HG03439 (cell line): ENCODE data around the gene QSOX1.

Experiments
- ATAC-seq: cut with Tn5 transposase; IDR thresholded peaks from one replicate; pipeline ENCODE4 v1.9.1; 2021; ENCODE audit warnings: mild to moderate bottlenecking, moderate library complexity; ENCODE audit not compliant: unreplicated experiment

Gene QSOX1

DNA sequence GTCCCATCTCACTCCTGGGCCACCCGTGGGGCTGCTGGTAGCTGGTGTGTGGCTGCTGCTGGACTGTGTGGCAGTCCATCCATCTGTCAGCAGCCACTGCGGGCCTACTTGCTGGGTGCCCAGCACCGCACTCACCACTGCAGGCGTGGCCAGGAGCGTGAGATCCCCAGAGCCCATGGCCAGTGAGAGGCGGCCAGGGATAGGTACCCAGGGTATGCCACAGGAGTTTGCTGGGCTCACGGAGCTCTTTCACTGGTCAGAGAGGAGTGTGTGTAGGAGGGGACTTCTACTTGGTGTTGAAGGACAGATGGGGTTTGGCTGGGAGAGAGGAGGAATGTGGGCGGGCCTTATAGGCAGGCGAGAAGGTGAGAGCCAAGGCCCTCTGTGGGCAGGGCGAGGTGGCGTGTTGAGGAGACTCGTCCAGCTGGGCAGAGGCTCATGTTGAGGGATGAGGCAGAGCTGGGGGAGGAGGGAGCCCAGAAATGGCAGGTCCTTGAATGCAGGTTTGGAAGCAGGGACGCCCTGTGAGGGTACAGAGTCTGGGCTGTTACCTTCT lies 15.0 kb downstream of the QSOX1 start:
- ATAC-seq = no peak

DNA sequence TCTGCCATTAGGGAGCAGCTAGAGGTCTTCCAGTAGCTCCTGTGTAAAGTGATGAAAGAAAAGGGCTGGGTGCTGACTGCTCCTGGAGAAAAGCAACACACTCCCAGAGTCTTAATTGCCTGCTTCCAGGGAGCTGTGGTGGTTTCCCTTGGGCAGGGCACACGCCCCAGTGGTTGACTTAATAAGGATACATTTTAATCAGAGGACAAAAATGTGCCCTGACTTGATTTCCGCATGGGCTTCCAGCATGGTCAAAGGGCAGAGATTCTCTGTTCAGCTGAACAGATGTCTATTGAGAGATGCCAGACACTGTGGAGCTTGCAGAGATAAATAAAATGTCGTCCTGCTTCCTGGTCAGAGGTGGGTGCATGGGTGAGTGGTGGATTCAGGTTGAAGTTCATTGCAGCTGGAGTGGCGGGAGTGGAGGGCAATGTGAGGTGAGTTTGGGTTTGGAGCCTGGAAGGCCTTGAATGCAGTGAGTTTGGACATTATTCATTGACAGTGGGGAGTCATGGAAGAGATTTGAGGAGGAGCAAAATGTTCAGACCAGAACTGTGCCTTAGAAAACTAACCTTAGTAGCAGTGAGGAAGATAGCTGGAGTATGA lies 16.0 kb downstream of the QSOX1 start:
- no peak for ATAC-seq

DNA sequence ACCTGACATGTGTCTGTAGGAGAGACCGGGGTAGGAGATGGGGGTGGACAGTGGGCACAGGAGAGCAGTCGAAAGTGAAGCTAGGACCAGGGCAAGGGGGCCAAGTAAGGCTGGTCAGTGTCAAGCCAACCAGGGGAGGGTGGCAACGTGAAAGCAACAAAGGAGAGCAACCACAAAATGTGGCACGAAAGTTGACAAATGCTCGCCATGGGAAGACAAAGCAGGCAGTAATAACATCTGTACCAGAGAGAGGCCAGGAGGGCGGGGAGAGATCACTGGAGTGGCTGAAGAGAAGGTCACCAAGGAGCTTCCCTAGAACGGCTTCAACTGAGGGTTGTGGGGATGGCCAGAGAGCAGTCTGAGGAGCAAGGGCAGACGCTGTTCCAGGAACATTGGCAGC lies 17.0 kb downstream of the QSOX1 start:
- ATAC-seq = no peak

DNA sequence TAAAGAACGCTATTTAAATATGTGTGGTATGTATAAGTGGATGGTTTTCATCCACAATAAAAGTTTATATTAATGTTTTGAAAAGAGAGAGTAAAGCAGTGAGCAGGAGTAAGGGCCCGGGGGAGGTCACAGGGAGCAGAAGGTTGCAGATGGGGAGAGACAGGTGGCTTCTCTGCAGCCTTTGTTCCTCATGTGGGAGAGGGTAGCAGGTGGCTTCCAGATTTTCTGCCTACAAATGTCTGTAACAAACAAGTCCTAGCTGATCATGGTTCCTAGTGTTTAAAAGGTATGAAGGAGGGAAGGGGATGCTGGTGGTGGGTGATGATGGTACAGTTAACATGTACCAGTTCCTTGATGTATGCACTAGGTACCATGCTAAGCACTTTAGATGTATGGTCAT lies 18.8 kb downstream of the QSOX1 start:
- ATAC-seq = no peak

DNA sequence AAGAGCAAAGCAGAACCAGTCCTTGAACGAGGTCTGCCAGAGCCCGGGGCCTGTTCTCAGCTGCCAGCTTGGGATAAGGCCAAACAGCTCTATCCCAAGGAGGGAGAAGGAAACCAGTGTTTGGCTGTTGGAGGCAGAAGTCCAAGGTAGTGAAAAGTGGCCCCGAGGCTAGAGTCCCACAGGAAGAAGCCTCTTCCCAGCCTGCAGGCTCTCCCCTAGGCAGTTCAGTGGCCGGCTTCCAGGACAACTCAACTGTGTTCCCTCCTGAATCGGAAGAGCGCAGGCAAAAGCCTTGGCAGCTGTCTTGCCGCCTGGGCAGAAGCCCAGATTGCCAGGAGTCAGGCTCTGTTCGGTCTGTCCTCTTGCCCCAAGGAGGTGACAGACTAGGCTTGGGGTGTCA lies 19.3 kb downstream of the QSOX1 start:
- no peak for ATAC-seq

DNA sequence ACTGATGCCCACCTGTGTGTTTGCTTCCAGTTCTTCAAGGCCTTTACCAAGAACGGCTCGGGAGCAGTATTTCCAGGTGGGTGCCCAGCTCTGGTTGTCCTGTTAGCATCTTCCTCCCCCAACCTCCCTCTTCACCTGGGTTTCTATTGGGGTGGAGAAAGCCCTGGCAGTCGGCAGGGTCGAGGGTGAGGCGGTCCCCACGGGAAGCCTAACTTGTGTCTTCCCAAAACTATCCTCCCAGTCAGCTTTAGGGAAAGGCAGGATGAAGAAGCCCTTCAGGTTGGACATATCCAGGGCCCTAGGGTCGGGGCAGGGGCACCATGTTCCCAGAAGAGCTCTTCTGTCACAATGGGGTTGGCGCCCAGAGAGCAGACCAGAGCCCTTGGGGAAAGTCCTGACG lies 20.6 kb downstream of the QSOX1 start:
- no peak for ATAC-seq

DNA sequence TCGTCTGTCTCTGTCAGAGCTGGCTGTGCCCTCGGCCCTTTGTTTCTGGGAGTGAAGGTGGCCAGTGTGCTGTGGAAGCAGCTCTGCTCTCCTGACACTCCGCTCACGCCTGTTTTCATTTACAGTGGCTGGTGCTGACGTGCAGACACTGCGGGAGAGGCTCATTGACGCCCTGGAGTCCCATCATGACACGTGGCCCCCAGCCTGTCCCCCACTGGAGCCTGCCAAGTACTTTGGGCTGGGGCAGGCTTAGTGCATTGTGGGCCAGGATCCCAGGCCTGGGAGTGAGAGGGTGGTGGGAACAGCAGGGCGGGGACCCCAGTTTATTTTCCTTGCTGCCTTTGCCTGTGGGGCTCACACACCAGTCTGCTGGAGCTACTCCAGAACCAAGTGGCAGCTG lies 21.1 kb downstream of the QSOX1 start:
- no peak for ATAC-seq

DNA sequence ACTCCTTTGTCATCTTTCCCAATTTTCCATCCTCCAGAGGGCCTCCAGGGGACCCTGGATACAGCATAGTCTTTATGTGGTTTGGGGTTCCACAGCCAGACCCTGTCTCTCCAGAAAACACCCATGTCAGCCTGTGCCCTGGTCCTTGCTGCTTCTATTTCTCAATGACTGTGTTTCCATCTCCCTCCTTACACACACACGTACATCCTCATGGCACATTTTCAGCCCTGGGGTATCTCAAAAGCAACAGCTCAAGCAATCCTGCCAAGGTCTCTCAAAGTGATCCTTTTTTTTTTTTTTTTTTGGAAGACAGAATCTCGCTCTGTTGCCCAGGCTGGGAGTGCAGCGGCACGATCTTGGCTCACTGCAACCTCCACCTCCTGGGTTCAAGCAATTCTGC lies 22.3 kb downstream of the QSOX1 start:
- ATAC-seq = no peak

DNA sequence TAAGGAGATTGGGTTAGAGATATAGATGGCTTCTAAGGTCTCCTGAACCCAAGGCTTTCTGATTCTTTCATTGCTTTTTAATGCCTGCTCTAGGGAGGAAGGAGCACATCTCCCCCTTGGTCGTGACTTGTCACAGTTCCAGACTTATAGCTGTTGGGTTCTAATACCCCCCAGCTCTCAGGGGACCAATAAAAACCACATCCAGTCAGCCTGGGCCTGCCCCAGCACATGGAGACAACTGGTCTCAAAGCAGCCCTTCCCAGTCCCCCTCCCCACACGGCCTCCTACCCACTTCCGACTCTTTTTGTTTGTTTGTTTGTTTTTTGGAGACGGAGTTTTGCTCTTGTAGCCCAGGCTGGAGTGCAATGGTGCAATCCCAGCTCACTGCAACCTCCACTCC lies 23.3 kb downstream of the QSOX1 start:
- no peak for ATAC-seq

DNA sequence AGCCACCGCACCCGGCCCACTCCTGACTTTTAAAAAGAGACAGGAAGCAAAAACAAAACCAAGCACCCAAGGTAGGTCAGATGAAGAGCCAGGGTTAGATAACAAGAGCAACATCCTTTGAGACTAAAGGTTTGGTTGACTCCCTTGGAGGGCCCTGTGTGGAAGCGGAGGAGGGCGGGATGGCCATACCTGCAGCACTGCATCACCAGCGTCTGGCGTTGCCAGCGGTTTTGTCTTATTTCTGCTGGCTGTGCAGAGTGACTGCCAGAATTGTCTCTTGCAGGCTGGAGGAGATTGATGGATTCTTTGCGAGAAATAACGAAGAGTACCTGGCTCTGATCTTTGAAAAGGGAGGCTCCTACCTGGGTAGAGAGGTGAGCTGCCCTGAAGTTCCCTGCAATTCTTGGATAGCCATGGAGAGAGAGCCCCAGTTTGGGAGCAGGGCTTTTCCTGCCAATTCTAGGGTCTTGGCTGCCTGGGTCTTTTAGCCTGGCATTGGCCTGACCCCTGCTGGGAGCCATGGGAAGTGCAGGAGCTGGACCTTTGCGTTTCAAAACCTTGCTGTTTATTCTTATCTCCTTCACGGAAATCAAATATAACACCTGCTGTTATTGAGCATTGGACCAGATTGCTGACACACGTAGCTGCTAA lies 24.0 kb downstream of the QSOX1 start:
- ATAC-seq = no peak

DNA sequence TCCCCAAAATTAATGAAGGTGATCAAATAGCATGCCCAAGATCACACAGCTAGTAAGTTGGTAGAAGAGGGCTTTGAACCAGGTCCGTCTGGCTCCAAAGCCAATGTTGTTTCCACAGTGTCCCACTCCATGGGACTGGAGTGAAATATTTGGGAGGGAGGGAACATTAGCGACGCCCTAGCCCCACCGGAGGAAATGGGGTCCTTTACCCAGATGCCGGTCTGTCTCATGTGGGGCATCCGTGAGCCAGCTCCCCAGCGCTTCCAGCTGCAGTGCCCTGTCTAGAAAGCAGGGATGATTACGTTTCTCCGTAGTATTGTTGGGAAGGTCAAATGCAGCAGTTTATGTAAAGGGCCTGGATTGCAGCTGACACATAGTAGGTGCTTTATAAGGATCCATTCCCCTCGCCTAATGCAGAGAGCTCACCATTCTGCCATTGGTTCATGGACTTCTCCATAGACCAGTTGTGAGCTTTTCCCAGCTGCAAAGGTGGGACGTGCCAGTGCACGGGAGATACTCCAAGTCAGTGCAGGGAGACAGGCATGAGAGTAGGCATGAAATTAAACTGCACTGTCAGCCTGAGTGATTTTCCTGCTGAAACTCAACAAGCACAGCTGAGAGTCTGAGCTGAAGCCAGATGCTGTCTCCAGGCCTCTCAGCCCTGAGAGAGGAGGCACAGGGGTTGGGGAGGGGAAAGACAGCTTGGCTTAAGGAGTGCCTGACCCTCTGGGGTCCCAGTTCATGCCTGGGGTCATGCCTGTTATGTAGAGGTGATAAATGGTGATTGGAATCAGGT lies 24.7 kb downstream of the QSOX1 start:
- ATAC-seq = no peak

DNA sequence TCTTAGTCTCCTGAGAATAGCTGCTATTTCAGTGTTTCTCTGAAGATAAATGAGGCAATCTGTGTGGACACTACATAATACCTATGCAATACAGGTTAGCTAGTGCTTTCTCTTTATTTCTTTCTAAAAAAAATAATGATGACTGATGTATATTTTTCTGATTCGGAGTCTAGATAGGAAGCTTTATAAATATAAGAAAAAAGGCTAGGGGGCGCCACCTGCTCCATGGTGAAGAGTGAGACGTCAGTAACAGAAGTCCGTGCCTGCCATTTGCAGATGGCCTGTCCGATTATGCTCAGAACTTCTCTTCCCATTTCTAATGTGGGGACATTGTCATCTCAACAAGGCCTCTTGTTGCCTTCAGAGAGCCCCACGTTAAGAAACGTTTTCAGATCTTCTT lies 26.4 kb downstream of the QSOX1 start:
- ATAC-seq = no peak

DNA sequence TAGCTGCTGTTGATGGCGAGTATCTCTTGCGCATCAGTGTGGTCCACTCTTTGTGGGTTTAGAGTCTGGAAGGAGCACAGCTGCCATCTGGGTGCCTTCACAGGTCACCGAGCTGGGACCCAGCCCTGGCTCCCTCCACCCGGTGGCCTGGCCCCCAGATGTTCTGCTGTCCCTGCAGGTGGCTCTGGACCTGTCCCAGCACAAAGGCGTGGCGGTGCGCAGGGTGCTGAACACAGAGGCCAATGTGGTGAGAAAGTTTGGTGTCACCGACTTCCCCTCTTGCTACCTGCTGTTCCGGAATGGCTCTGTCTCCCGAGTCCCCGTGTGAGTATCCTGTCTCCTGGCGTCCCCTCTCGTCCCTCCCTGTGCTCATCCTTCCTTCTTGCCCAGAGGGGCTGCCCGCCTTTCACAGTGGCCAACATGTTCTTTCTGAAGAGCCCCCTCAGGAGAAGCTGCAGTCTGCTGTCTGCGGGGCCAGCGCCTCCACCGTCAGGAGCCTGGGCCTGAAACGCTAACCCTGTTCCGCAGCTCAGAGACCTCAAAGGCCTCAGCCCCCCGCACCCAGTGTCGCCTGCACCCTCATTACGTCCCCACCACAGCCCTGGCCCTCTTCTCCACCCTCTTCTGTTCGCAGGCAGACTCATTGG lies 27.4 kb downstream of the QSOX1 start:
- ATAC-seq = no peak

DNA sequence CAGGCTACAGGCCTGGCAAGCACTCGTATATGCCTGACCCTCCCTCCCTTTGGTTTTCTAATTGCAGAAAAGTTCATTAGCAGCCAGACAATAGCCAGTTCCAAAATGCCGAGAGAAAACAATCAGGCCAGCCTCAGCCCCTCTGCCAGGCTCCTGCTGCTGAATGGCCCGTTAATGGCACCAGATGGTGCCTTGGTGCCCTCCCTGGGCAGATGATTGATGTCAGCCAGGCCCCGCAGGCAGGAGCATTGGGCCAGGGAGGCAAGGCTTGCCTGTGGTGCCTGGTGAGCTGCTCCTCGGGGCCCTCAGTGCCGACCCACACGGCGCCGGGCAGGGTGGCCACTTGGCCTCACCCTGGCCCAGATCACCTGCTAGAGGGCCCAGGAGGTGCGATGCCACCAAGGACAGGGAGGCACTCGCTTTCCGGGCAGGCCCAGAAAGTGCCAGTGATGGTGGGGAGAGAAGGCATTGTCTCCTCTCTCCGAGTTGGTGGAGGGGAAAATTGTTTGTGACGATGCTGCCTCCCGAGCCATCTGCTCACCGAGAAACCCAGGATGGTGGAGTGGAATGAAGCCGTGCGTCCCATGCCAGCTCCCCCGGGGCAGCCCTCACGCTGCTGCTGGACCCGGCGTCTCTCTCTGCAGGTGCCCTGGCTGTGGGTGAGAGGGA lies 28.1 kb downstream of the QSOX1 start:
- no peak for ATAC-seq

DNA sequence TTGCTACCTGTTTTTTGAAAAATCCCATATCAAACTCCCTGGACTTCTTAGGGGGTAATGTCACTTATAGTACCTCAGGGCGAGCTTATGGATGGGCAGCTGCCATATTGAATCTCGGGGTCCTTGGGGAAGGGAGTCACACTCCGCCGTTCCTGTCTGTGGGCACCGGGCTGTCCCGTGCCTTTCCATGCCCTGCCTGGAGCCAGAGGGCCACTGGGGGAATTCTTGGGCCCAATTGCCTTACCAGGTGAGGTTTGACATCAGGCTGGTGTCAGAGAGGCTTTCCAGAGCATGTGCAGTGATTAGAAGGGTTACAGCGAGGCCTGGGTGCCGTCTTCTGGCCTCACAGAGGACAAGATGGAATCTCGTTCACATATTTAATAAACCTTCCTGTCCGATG lies 28.8 kb downstream of the QSOX1 start:
- ATAC-seq = no peak

DNA sequence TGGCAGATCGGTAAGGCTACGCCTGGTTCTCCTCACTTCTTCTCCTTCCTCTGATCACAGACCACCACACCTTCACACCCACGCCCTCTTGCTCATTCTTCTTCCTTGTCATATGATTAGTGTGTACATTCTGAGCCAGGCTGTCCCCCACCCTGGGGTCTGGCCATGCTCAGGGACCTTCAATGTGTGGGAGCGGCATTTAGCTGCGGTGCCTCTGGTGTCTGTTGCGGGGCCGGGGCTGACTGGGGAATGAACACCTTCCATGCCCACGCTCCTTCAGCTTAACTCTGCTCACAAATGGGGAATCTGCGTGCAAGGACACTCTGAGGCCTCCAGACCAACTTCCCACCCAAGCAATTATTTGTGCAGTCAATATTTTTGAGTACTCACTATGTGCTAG lies 29.4 kb downstream of the QSOX1 start:
- ATAC-seq = no peak

DNA sequence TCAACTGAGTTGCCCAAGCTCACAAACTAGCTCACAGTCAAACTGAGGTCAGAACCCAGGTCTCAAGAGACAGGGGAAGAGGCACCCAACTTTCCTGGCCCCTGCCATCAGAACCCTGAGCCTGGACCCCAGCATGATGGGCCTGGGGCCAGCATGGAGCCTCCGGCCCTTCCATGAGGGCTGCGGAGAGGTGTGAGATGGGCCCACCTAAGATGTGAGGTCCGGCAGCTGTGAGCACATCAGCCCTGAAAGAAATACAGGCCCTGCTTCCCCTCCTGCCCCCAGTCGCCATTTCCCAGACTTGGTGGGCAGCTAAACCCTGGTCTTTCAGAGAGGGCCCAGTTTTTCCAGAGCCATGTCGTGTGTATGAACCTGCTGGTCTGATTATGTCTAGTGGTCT lies 30.6 kb downstream of the QSOX1 start:
- ATAC-seq = no peak

DNA sequence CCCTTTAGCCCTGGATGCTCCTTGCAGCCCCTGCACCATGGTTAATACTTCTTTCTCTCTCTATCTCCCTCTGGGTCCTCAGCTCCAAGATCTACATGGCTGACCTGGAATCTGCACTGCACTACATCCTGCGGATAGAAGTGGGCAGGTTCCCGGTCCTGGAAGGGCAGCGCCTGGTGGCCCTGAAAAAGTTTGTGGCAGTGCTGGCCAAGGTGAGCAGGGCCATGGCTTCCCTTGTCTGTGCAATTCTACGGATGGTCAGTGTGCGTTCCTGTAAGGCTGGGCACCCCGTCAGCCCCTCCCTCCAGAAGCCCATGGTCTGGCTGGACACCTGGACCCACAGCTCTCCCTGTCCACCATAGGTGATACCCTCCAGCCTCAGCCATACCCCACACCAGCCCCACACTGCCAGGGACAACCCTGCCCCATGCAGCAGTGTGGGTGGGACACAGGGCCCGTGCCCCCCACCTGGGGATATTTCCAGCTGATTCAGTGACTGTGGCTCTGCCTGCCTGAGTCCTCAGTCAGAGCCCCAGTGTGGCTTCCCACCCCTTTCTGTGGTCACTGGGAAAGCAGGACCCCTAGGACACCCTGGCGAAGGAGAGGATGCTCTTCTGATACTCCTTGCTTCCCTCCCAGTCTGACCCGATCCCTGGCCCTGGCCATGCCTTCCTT lies 31.4 kb downstream of the QSOX1 start:
- no peak for ATAC-seq

DNA sequence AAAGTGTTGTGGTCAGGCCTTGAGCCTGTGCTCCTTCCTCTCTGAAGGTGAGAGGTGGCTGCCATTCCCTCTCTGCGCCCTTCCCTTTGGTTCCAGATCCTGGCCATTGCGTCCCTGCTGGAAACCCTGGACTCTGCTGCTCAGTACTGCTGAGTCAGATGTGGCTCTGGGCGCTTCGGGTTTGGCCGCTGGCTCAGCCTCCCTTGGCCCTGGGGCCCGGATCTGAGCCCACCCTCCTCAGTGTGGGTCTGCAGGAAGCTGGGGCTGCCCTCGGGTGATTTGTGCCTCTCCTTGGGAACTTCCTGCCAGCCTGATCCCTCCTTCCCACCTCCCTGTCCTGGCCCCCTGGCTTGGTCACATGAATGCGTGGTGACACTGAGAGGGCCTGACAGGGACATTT lies 32.2 kb downstream of the QSOX1 start:
- ATAC-seq = no peak

DNA sequence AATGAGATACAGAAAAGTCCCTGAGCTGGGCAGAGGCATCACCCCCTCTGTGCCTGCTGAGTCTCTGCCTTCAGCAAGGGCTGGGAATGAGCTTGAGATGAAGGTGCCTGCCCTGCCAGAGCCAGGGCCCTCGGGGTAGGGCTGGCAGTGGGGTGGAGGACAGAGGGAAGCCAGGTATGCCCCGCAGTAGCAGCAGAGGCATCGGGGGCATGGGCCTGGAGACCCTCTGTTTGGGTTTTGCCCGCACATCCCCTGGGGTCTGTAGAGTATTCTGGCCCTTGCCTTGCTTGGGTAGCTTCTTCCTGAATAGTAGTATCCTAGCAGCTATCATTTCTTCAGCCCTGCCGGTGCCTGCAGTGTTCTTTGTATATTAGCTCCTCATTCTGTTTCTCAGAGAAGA lies 33.0 kb downstream of the QSOX1 start:
- ATAC-seq = no peak
